H9 (cell line): ENCODE results near the gene PIAS1. TPM values are rescaled to one million over a fixed set of nuclear protein-coding genes. Genes with fewer than 3 reads are reported as not detected.

Source experiments
- DNase-seq: peaks from one replicate; pipeline ENCODE4 v3.0.0-alpha.2; 2017
- H2AFZ ChIP-seq: one replicate; pipeline ENCODE4 v1.6.1; 2013; ENCODE audit warnings: mild to moderate bottlenecking, low read length, control low read depth, moderate library complexity
- H2AK5ac ChIP-seq: 2 replicates; pipeline ENCODE4 v1.6.1; 2013; ENCODE audit warnings: low read length, control low read depth, mixed read lengths; ENCODE audit not compliant: insufficient read length
- H2BK120ac ChIP-seq: one replicate; pipeline ENCODE4 v1.6.1; 2013; ENCODE audit warnings: low read depth, mild to moderate bottlenecking, low read length, control low read depth, inconsistent platforms; ENCODE audit not compliant: poor library complexity, severe bottlenecking
- H2BK12ac ChIP-seq: 2 replicates; pipeline ENCODE4 v1.6.1; 2013; ENCODE audit warnings: low read length, control low read depth, mixed read lengths, low read depth; ENCODE audit not compliant: insufficient read length
- H2BK15ac ChIP-seq: 2 replicates; pipeline ENCODE4 v1.6.1; 2013; ENCODE audit warnings: low read depth, low read length, control low read depth
- H2BK20ac ChIP-seq: one replicate; pipeline ENCODE4 v1.6.1; 2013; ENCODE audit warnings: low read depth, mild to moderate bottlenecking, low read length, control low read depth, inconsistent platforms; ENCODE audit not compliant: poor library complexity, severe bottlenecking
- H2BK5ac ChIP-seq: 2 replicates; pipeline ENCODE4 v1.6.1; 2013; ENCODE audit warnings: low read length, control low read depth, mixed read lengths; ENCODE audit not compliant: insufficient read length
- H3K14ac ChIP-seq: 2 replicates; pipeline ENCODE4 v1.6.1; 2013; ENCODE audit warnings: low read length, control low read depth; ENCODE audit not compliant: insufficient read depth
- H3K18ac ChIP-seq: 2 replicates; pipeline ENCODE4 v1.6.1; 2013; ENCODE audit warnings: low read depth, mild to moderate bottlenecking, mixed read lengths, low read length, control low read depth; ENCODE audit not compliant: insufficient read length
- H3K23ac ChIP-seq: 2 replicates; pipeline ENCODE4 v1.6.1; 2013; ENCODE audit warnings: low read length, control low read depth, mixed read lengths, low read depth; ENCODE audit not compliant: insufficient read length
- H3K23me2 ChIP-seq: 2 replicates; pipeline ENCODE4 v1.6.1; 2013; ENCODE audit warnings: low read depth, mild to moderate bottlenecking, mixed read lengths, low read length, control low read depth; ENCODE audit not compliant: insufficient read length, poor library complexity, severe bottlenecking
- H3K27ac ChIP-seq: 2 replicates; pipeline ENCODE4 v1.5.1; 2013; ENCODE audit warnings: low read length, control low read depth, mixed read lengths, low read depth; ENCODE audit not compliant: insufficient read length
- H3K27me3 ChIP-seq: 2 replicates; pipeline ENCODE4 v1.6.1; 2013; ENCODE audit warnings: low read length, control low read depth, inconsistent platforms; ENCODE audit not compliant: insufficient read depth
- H3K4ac ChIP-seq: 2 replicates; pipeline ENCODE4 v1.6.1; 2013; ENCODE audit warnings: low read depth, mild to moderate bottlenecking, control low read depth, inconsistent platforms, low read length, moderate library complexity
- H3K4me1 ChIP-seq: 2 replicates; pipeline ENCODE4 v1.6.1; 2013; ENCODE audit warnings: low read length, control low read depth, inconsistent platforms; ENCODE audit not compliant: insufficient read depth
- H3K4me2 ChIP-seq: 2 replicates; pipeline ENCODE4 v1.6.1; 2013; ENCODE audit warnings: low read length, control low read depth, mixed read lengths; ENCODE audit not compliant: insufficient read length, insufficient read depth
- H3K56ac ChIP-seq: 2 replicates; pipeline ENCODE4 v1.6.1; 2013; ENCODE audit warnings: low read depth, mild to moderate bottlenecking, mixed read lengths, low read length, control low read depth; ENCODE audit not compliant: insufficient read length
- H3K79me1 ChIP-seq: 2 replicates; pipeline ENCODE4 v1.6.1; 2013; ENCODE audit warnings: low read depth, mild to moderate bottlenecking, moderate library complexity, low read length, control low read depth, inconsistent platforms; ENCODE audit not compliant: insufficient read depth, poor library complexity, severe bottlenecking
- H3K79me2 ChIP-seq: 2 replicates; pipeline ENCODE4 v1.6.1; 2013; ENCODE audit warnings: low read length, control low read depth, inconsistent platforms; ENCODE audit not compliant: insufficient read depth
- H3K9ac ChIP-seq: 2 replicates; pipeline ENCODE4 v1.6.1; 2013; ENCODE audit warnings: low read length, control low read depth, mixed read lengths; ENCODE audit not compliant: insufficient read length; ENCODE audit errors: extremely low read depth
- H3K9me3 ChIP-seq: one replicate; pipeline ENCODE4 v1.6.1; 2013; ENCODE audit warnings: low read depth, low read length, inconsistent platforms; ENCODE audit not compliant: control insufficient read depth
- H3T11ph ChIP-seq: one replicate; pipeline ENCODE4 v1.6.1; 2013; ENCODE audit warnings: mild to moderate bottlenecking, low read length, control low read depth, inconsistent platforms
- H4K20me1 ChIP-seq: one replicate; pipeline ENCODE4 v1.6.1; 2013; ENCODE audit not compliant: control insufficient read depth, insufficient read length, insufficient read depth
- H4K5ac ChIP-seq: 2 replicates; pipeline ENCODE4 v1.6.1; 2013; ENCODE audit warnings: low read depth, mild to moderate bottlenecking, mixed read lengths, low read length, control low read depth; ENCODE audit not compliant: insufficient read length
- H4K8ac ChIP-seq: replicated peaks from 2 replicates; pipeline ENCODE4 v1.6.1; 2013; ENCODE audit warnings: low read length, control low read depth, mixed read lengths, low read depth; ENCODE audit not compliant: insufficient read length
- H4K91ac ChIP-seq: 2 replicates; pipeline ENCODE4 v1.6.1; 2013; ENCODE audit warnings: low read depth, mild to moderate bottlenecking, moderate library complexity, mixed read lengths, low read length, control low read depth; ENCODE audit not compliant: insufficient read length
- H3K27ac Mint-ChIP-seq, 3 experiments: 2 replicates in 2 of 3; 3 replicates in 1 of 3; pipeline ENCODE4 v1.8.0; 2020 to 2021; ENCODE audit warnings: mixed read lengths in 3 of 3, mild to moderate bottlenecking in 1 of 3, moderate library complexity in 1 of 3
- H3K27me3 Mint-ChIP-seq: 2 replicates; pipeline ENCODE4 v1.8.0; 2021; ENCODE audit warnings: low read depth, mild to moderate bottlenecking, moderate library complexity, mixed read lengths
- H3K36me3 Mint-ChIP-seq, 3 experiments: 2 replicates in 2 of 3; 3 replicates in 1 of 3; pipeline ENCODE4 v1.8.0; 2020 to 2021; ENCODE audit warnings: low read depth in 3 of 3, mixed read lengths in 3 of 3; ENCODE audit not compliant: insufficient read depth in 1 of 3
- H3K4me1 Mint-ChIP-seq, 2 experiments: 2 replicates each; pipeline ENCODE4 v1.8.0; 2020; ENCODE audit warnings: mixed read lengths in 2 of 2
- H3K4me3 Mint-ChIP-seq, 2 experiments: 2 replicates in 1 of 2; 3 replicates in 1 of 2; pipeline ENCODE4 v1.8.0; 2020 to 2021; ENCODE audit warnings: mild to moderate bottlenecking in 2 of 2, mixed read lengths in 2 of 2, moderate library complexity in 1 of 2
- H3K9me3 Mint-ChIP-seq, 2 experiments: 2 replicates in 1 of 2; 3 replicates in 1 of 2; pipeline ENCODE4 v1.8.0; 2020; ENCODE audit warnings: mild to moderate bottlenecking in 2 of 2, mixed read lengths in 2 of 2, moderate library complexity in 1 of 2
- CTCF ChIP-seq: fragments of 200-600 bp; sonication (generic); conservative IDR thresholded peaks from 3 replicates; pipeline ENCODE4 v1.8.0; 2021; ENCODE audit warnings: antibody characterized with exemption, mild to moderate bottlenecking
- WGBS: extraction: QIAGEN DNeasy Blood & Tissue Kit; methylation state at CpG from one replicate; pipeline ENCODE4 v1.1.7; 2013; ENCODE audit warnings: missing lambda C conversion rate, low lambda C conversion rate, mixed read lengths; ENCODE audit not compliant: insufficient read length; ENCODE audit errors: extremely low coverage; 5-methylcytosine and 5-hydroxymethylcytosine counted together
- total RNA-seq: library from RNA; stranded (reverse); gene quantifications from 2 replicates; pipeline ENCODE4 v1.2.1, GENCODE V29; 2021

The PIAS1 gene
- total RNA-seq, 1 experiment from 2014 or later = 31.1 TPM

GRCh38 chr15:68045289-68046265 lies 8.5 kb upstream of the PIAS1 start:
- no peaks in the 10 kb centered on the region for H3K9me3 Mint-ChIP-seq

More at GRCh38 chr15:68045289-68046265, 8.5 kb upstream of the PIAS1 start:
- Histone ChIP-seq H2BK15ac (no peak overlapping the region), H3K56ac (no peak overlapping the region), H2BK20ac (no peak overlapping the region), H2AFZ (no peak overlapping the region), H4K8ac (no peak overlapping the region), H3K23ac (no peak overlapping the region), H3K79me2 (no peaks in the 10 kb centered on the region), H2BK12ac (no peak overlapping the region), H4K91ac (no peak overlapping the region), H2BK120ac (no peak overlapping the region), H3K4me2 (no peak overlapping the region), H3K4ac (no peak overlapping the region), H3K9ac (no peak overlapping the region), H3T11ph (no peak overlapping the region), H3K18ac (no peak overlapping the region), H3K27ac (no peak overlapping the region), H2AK5ac (no peak overlapping the region), H3K27me3 (no peaks in the 10 kb centered on the region), H4K20me1 (no peaks in the 10 kb centered on the region), H4K5ac (no peak overlapping the region), H3K4me1 (no peaks in the 10 kb centered on the region), H3K23me2 (no peaks in the 10 kb centered on the region), H3K9me3 (no peaks in the 10 kb centered on the region), H3K79me1 (no peaks in the 10 kb centered on the region), H2BK5ac (no peak overlapping the region), H3K14ac (no peak overlapping the region)
- Mint-ChIP-seq H3K4me3 (no peak overlapping the region), H3K4me1 (peaks cover 7 to 8% of the 10 kb centered on the region in 2 experiments; a peak in 2 of 4 replicates), H3K27ac (no peak overlapping the region), H3K27me3 (no peaks in the 10 kb centered on the region; the same call in 1 of the 2 replicates), H3K36me3 (peaks cover 0 to 1% (median 0%) of the 10 kb centered on the region in 3 experiments; a peak in 1 of 7 replicates)
- DNase-seq = peak; percentile 47
- WGBS = no CpG with 5 or more reads among the region's 14 CpGs
- TF ChIP-seq CTCF = no peak
